ENCODE measurements around the gene C4orf46. TPM values are rescaled to one million over a fixed set of nuclear protein-coding genes. Genes with fewer than 3 reads are reported as not detected.
A peak's percentile ranks its signal among the peaks of the same experiment; 100 is the strongest.
"Not testable (repeated sequence)": the region's sequence is repeated elsewhere in the genome, so short reads cannot be mapped to it uniquely, and the experiment has no call there.

Gene C4orf46
- 37.5 TPM for total RNA-seq
- polyA plus RNA-seq = 5.4 TPM

GRCh38 chr4:158671665-158671914 is at the start of gene C4orf46:
Gene C4orf46, minus strand, starts transcription at chr4:158671887. Its CDS starts 86 bp downstream, at chr4:158671801.
- H3K4me3 ChIP-seq (ENCODE audit: low read depth, low read length) = peak within 1 kb of the TSS; percentile 68
- WGBS = under 1% methylated on average over 20 of the region's 20 CpGs
- H3K36me3 ChIP-seq (ENCODE audit: insufficient read depth) = no peaks in the 10 kb centered on the region
- no peak for DNase-seq (ENCODE audit: extremely low spot score)
- no peaks in the 10 kb centered on the region for H3K4me1 ChIP-seq (ENCODE audit: insufficient read depth)
- peak within 1 kb of the TSS; percentile 92 for H3K27ac ChIP-seq (ENCODE audit: low read depth)

GRCh38 chr4:158715802-158716201 is 44.1 kb upstream of the C4orf46 start:
- no peak overlapping the region for H3K4me3 ChIP-seq (ENCODE audit: low read depth, low read length)
- peaks cover 14% of the 10 kb centered on the region for H3K36me3 ChIP-seq (ENCODE audit: insufficient read depth)
- H3K4me1 ChIP-seq (ENCODE audit: insufficient read depth) = no peaks in the 10 kb centered on the region
- H3K27ac ChIP-seq (ENCODE audit: low read depth) = no peak overlapping the region
- 82% methylated on average over 3 of the region's 3 CpGs for WGBS
- no peak for DNase-seq (ENCODE audit: extremely low spot score)

- DNase-seq (ENCODE audit: extremely low spot score) = no peak
- Histone ChIP-seq H3K4me3 (ENCODE audit: low read depth, low read length) (no peak overlapping the region), H3K4me1 (ENCODE audit: insufficient read depth) (no peaks in the 10 kb centered on the region), H3K36me3 (ENCODE audit: insufficient read depth) (peaks cover 14% of the 10 kb centered on the region), H3K27ac (ENCODE audit: low read depth) (no peak overlapping the region)
- 92% methylated on average over 4 of the region's 4 CpGs for WGBS
Observed at GRCh38 chr4:158714937-158715336, 43.2 kb upstream of the C4orf46 start.

GRCh38 chr4:158712622-158713021 is 40.9 kb upstream of the C4orf46 start:
- not testable (repeated sequence) for H3K27ac ChIP-seq (ENCODE audit: low read depth); H3K36me3 ChIP-seq (ENCODE audit: insufficient read depth); DNase-seq (ENCODE audit: extremely low spot score); H3K4me1 ChIP-seq (ENCODE audit: insufficient read depth); H3K4me3 ChIP-seq (ENCODE audit: low read depth, low read length)
- WGBS = 91% methylated on average over 4 of the region's 4 CpGs

GRCh38 chr4:158710814-158711213 is 39.1 kb upstream of the C4orf46 start:
- H3K27ac ChIP-seq (ENCODE audit: low read depth) = no peak overlapping the region
- H3K36me3 ChIP-seq (ENCODE audit: insufficient read depth) = peaks cover 7% of the 10 kb centered on the region
- WGBS = 72% methylated on average over 1 of the region's 1 CpG
- DNase-seq (ENCODE audit: extremely low spot score) = no peak
- H3K4me3 ChIP-seq (ENCODE audit: low read depth, low read length) = no peak overlapping the region
- H3K4me1 ChIP-seq (ENCODE audit: insufficient read depth) = no peaks in the 10 kb centered on the region

- 92% methylated on average over 4 of the region's 4 CpGs for WGBS
- no peak for DNase-seq (ENCODE audit: extremely low spot score)
- Histone ChIP-seq H3K36me3 (ENCODE audit: insufficient read depth) (peaks cover 8% of the 10 kb centered on the region), H3K4me1 (ENCODE audit: insufficient read depth) (no peaks in the 10 kb centered on the region), H3K4me3 (ENCODE audit: low read depth, low read length) (no peak overlapping the region), H3K27ac (ENCODE audit: low read depth) (no peak overlapping the region)
Observed at GRCh38 chr4:158704274-158704673, 32.6 kb upstream of the C4orf46 start.

- no peak for DNase-seq (ENCODE audit: extremely low spot score)
- H3K36me3 ChIP-seq (ENCODE audit: insufficient read depth) = no peaks in the 10 kb centered on the region
- 74% methylated on average over 1 of the region's 1 CpG for WGBS
- H3K27ac ChIP-seq (ENCODE audit: low read depth) = no peak overlapping the region
- no peak overlapping the region for H3K4me3 ChIP-seq (ENCODE audit: low read depth, low read length)
- no peaks in the 10 kb centered on the region for H3K4me1 ChIP-seq (ENCODE audit: insufficient read depth)
Observed at GRCh38 chr4:158688813-158689212, 17.1 kb upstream of the C4orf46 start.

- DNase-seq (ENCODE audit: extremely low spot score) = no peak
- Histone ChIP-seq H3K4me3 (ENCODE audit: low read depth, low read length) (no peak overlapping the region), H3K27ac (ENCODE audit: low read depth) (no peak overlapping the region), H3K4me1 (ENCODE audit: insufficient read depth) (no peaks in the 10 kb centered on the region), H3K36me3 (ENCODE audit: insufficient read depth) (no peaks in the 10 kb centered on the region)
- 56% methylated on average over 2 of the region's 2 CpGs for WGBS
Observed at GRCh38 chr4:158682066-158682465, 10.4 kb upstream of the C4orf46 start.

GRCh38 chr4:158681629-158682028 is 9.9 kb upstream of the C4orf46 start:
- Histone ChIP-seq H3K36me3 (ENCODE audit: insufficient read depth) (no peaks in the 10 kb centered on the region), H3K4me3 (ENCODE audit: low read depth, low read length) (no peak overlapping the region), H3K27ac (ENCODE audit: low read depth) (no peak overlapping the region), H3K4me1 (ENCODE audit: insufficient read depth) (no peaks in the 10 kb centered on the region)
- 63% methylated on average over 1 of the region's 1 CpG for WGBS
- no peak for DNase-seq (ENCODE audit: extremely low spot score)

- no peaks in the 10 kb centered on the region for H3K36me3 ChIP-seq (ENCODE audit: insufficient read depth)
- no peak overlapping the region for H3K27ac ChIP-seq (ENCODE audit: low read depth)
- WGBS = 98% methylated on average over 2 of the region's 2 CpGs
- H3K4me1 ChIP-seq (ENCODE audit: insufficient read depth) = no peaks in the 10 kb centered on the region
- H3K4me3 ChIP-seq (ENCODE audit: low read depth, low read length) = no peak overlapping the region
- DNase-seq (ENCODE audit: extremely low spot score) = no peak
Observed at GRCh38 chr4:158678767-158679166, 7.1 kb upstream of the C4orf46 start.

GRCh38 chr4:158676076-158676475 is 4.4 kb upstream of the C4orf46 start:
- 76% methylated on average over 5 of the region's 5 CpGs for WGBS
- DNase-seq (ENCODE audit: extremely low spot score) = no peak

GRCh38 chr4:158673633-158674032 is 1.9 kb upstream of the C4orf46 start:
- H3K36me3 ChIP-seq (ENCODE audit: insufficient read depth) = no peaks in the 10 kb centered on the region
- no peak overlapping the region for H3K4me3 ChIP-seq (ENCODE audit: low read depth, low read length)
- WGBS = 78% methylated on average over 3 of the region's 3 CpGs
- DNase-seq (ENCODE audit: extremely low spot score) = no peak
- H3K4me1 ChIP-seq (ENCODE audit: insufficient read depth) = no peaks in the 10 kb centered on the region
- H3K27ac ChIP-seq (ENCODE audit: low read depth) = no peak overlapping the region

More at GRCh38 chr4:158676076-158676475, 4.4 kb upstream of the C4orf46 start:
- Histone ChIP-seq H3K36me3 (ENCODE audit: insufficient read depth) (no peaks in the 10 kb centered on the region), H3K27ac (ENCODE audit: low read depth) (no peak overlapping the region), H3K4me3 (ENCODE audit: low read depth, low read length) (no peak overlapping the region), H3K4me1 (ENCODE audit: insufficient read depth) (no peaks in the 10 kb centered on the region)

GRCh38 chr4:158671915-158672806 is 474 bp upstream of the C4orf46 start, which contains the start of gene ETFDH:
Gene ETFDH, plus strand, starts transcription at chr4:158672296. Its CDS starts 161 bp downstream, at chr4:158672457.
- no peaks in the 10 kb centered on the region for H3K36me3 ChIP-seq (ENCODE audit: insufficient read depth)
- H3K27ac ChIP-seq (ENCODE audit: low read depth) = peak within 1 kb of the TSS; percentile 92
- WGBS = under 1% methylated on average over 60 of the region's 60 CpGs
- peak within 1 kb of the TSS; percentile 68 for H3K4me3 ChIP-seq (ENCODE audit: low read depth, low read length)
- peak; percentile 99 for DNase-seq (ENCODE audit: extremely low spot score)
- H3K4me1 ChIP-seq (ENCODE audit: insufficient read depth) = no peaks in the 10 kb centered on the region

- DNase-seq (ENCODE audit: extremely low spot score) = peak; percentile 57
- no peaks in the 10 kb centered on the region for H3K4me1 ChIP-seq (ENCODE audit: insufficient read depth)
- H3K4me3 ChIP-seq (ENCODE audit: low read depth, low read length) = peak overlapping the region; percentile 68
- WGBS = under 1% methylated on average over 35 of the region's 35 CpGs
- peak overlapping the region; percentile 52 for H3K27ac ChIP-seq (ENCODE audit: low read depth)
- H3K36me3 ChIP-seq (ENCODE audit: insufficient read depth) = no peaks in the 10 kb centered on the region
Observed at GRCh38 chr4:158670975-158671664, 567 bp downstream of the C4orf46 start.
